ENCODE results near the gene CHRD. TPM values are rescaled to one million over a fixed set of nuclear protein-coding genes. Genes with fewer than 3 reads are reported as not detected.
A peak's percentile ranks its signal among the peaks of the same experiment; 100 is the strongest.
"Not testable (repeated sequence)": the region's sequence is repeated elsewhere in the genome, so short reads cannot be mapped to it uniquely, and the experiment has no call there.

Gene CHRD
- total and polyA plus RNA-seq, 7 donors, result 0.23 to 16.3 (median 5.7) TPM

- Histone ChIP-seq H3K4me3 (peak within 1 kb of the TSS; percentile 73 to 97 (median 86)), H3K4me1 (peaks cover 3 to 42% (median 42%) of the 10 kb centered on the region in 4 donors), H3K27ac (peak within 1 kb of the TSS; percentile 95 to 100 (median 99)), H3K9me3 (no peaks in the 10 kb centered on the region), H3K36me3 (peaks cover 7 to 42% (median 37%) of the 10 kb centered on the region in 4 donors), H3K27me3 (no peaks in the 10 kb centered on the region)
- peak in 1 of 4 experiments; percentile 24 for TF ChIP-seq CTCF (IDR thresholded peaks at IDR 0.05)
- TF ChIP-seq POLR2AphosphoS5 (IDR thresholded peaks at IDR 0.05), result peak; percentile 55 to 84 (median 78)
- TF ChIP-seq EP300 (IDR thresholded peaks at IDR 0.05), result no peak
- peak in 1 of 2 donors; percentile 37 for TF ChIP-seq POLR2A (IDR thresholded peaks at IDR 0.05)
- WGBS, 2 donors, result 76 to 85% methylated on average over 6 of the region's 6 CpGs
- intact Hi-C loops (cut with DNase I), result loop anchor here (1.0 to 10.0 kb wide), 2 partner anchors 23 to 703 kb away; partner anchors contain the start of genes EIF4G1 and KLHL24
- DNase-seq, result peak; percentile 93
Observed at GRCh38 chr3:184337399-184337714, 42.5 kb upstream of the CHRD start, which contains the start of gene FAM131A. Gene FAM131A (plus strand): TSS chr3:184337600. CDS start chr3:184337631, 31 bp downstream.

- no peak for DNase-seq
- intact Hi-C loops (cut with DNase I), result loop anchor here (1.0 to 10.0 kb wide), 3 partner anchors 24 to 703 kb away; partner anchors contain the start of genes EIF4G1 and KLHL24
- Histone ChIP-seq H3K27ac (peak overlapping the region; percentile 95 to 100 (median 99)), H3K9me3 (no peaks in the 10 kb centered on the region), H3K27me3 (no peaks in the 10 kb centered on the region), H3K4me3 (peak overlapping the region in 3 of 4 donors; percentile 34 to 97 (median 41)), H3K4me1 (peaks cover 3 to 42% (median 42%) of the 10 kb centered on the region in 4 donors), H3K36me3 (peaks cover 13 to 42% (median 37%) of the 10 kb centered on the region in 4 donors)
- 77 to 86% methylated on average over 7 of the region's 7 CpGs for WGBS, 2 donors
- no peak for TF ChIP-seq POLR2AphosphoS5 (IDR thresholded peaks at IDR 0.05)
- TF ChIP-seq CTCF (IDR thresholded peaks at IDR 0.05), result no peak
- TF ChIP-seq EP300 (IDR thresholded peaks at IDR 0.05), result no peak
- no peak for TF ChIP-seq POLR2A (IDR thresholded peaks at IDR 0.05)
Observed at GRCh38 chr3:184337981-184338380, 41.9 kb upstream of the CHRD start.

GRCh38 chr3:184338511-184338945, 41.3 kb upstream of the CHRD start:
- Histone ChIP-seq H3K9me3 (no peaks in the 10 kb centered on the region), H3K36me3 (peaks cover 19 to 42% (median 36%) of the 10 kb centered on the region in 4 donors), H3K4me3 (peak overlapping the region; percentile 2 to 97 (median 38)), H3K27ac (peak overlapping the region; percentile 95 to 100 (median 99)), H3K4me1 (peaks cover 3 to 42% (median 42%) of the 10 kb centered on the region in 4 donors), H3K27me3 (no peaks in the 10 kb centered on the region)
- WGBS, 2 donors, result 63 to 78% methylated on average over 37 of the region's 37 CpGs
- TF ChIP-seq POLR2A (IDR thresholded peaks at IDR 0.05), result no peak
- peak in 1 of 4 donors; percentile 14 for TF ChIP-seq EP300 (IDR thresholded peaks at IDR 0.05)
- peak in 1 of 4 experiments; percentile 13 for TF ChIP-seq CTCF (IDR thresholded peaks at IDR 0.05)
- TF ChIP-seq POLR2AphosphoS5 (IDR thresholded peaks at IDR 0.05), result peak in 3 of 4 donors; percentile 62 to 78 (median 78)
- intact Hi-C loops (cut with DNase I), result loop anchor here (2.0 to 10.0 kb wide), 2 partner anchors 24 to 704 kb away; partner anchors contain the start of gene KLHL24
- peak; percentile 96 for DNase-seq

GRCh38 chr3:184339001-184339400, 40.9 kb upstream of the CHRD start:
- peak overlapping the region; percentile 2 to 97 (median 38) for H3K4me3 ChIP-seq
- no peak for DNase-seq

GRCh38 chr3:184339451-184340135, 40.3 kb upstream of the CHRD start:
- H3K4me3 ChIP-seq, H3K27me3 ChIP-seq, H3K9me3 ChIP-seq, DNase-seq: not testable (repeated sequence)
- Histone ChIP-seq H3K36me3 (peaks cover 21 to 42% (median 35%) of the 10 kb centered on the region in 4 donors), H3K27ac (peak overlapping the region; percentile 95 to 100 (median 99)), H3K4me1 (peaks cover 3 to 42% (median 42%) of the 10 kb centered on the region in 4 donors)
- intact Hi-C loops (cut with DNase I), result loop anchor here (2.0 to 10.0 kb wide), 3 partner anchors 23 to 705 kb away; partner anchors contain the start of gene KLHL24
- WGBS, 2 donors, result 90 to 92% methylated on average over 19 of the region's 19 CpGs

More at GRCh38 chr3:184339001-184339400, 40.9 kb upstream of the CHRD start:
- Histone ChIP-seq H3K27ac (peak overlapping the region; percentile 95 to 100 (median 99)), H3K9me3 (no peaks in the 10 kb centered on the region), H3K27me3 (no peaks in the 10 kb centered on the region), H3K36me3 (peaks cover 21 to 42% (median 34%) of the 10 kb centered on the region in 4 donors), H3K4me1 (peaks cover 3 to 42% (median 42%) of the 10 kb centered on the region in 4 donors)
- intact Hi-C loops (cut with DNase I), result loop anchor here (2.0 to 10.0 kb wide), 2 partner anchors 24 to 704 kb away; partner anchors contain the start of gene KLHL24
- TF ChIP-seq POLR2A (IDR thresholded peaks at IDR 0.05) (no peak), POLR2AphosphoS5 (IDR thresholded peaks at IDR 0.05) (no peak), EP300 (IDR thresholded peaks at IDR 0.05) (no peak), CTCF (IDR thresholded peaks at IDR 0.05) (no peak)
- WGBS, 2 donors, result 83 to 84% methylated on average over 8 of the region's 8 CpGs
